GM19452 (cell line): Measurements from ENCODE around the gene CATSPERE.
"Not testable (repeated sequence)": the region's sequence is repeated elsewhere in the genome, so short reads cannot be mapped to it uniquely, and the experiment has no call there.

Source experiments
- ATAC-seq: cut with Tn5 transposase; IDR thresholded peaks from one replicate; pipeline ENCODE4 v1.9.1; 2021; ENCODE audit not compliant: unreplicated experiment

Gene CATSPERE

GRCh38 chr1:244448279-244449036 lies 12.6 kb upstream of the CATSPERE start:
- ATAC-seq = no peak

- no peak for ATAC-seq
Observed at GRCh38 chr1:244449936-244450508, 11.1 kb upstream of the CATSPERE start.

- ATAC-seq = peak; percentile 3
Observed at GRCh38 chr1:244450597-244451538, 10.2 kb upstream of the CATSPERE start.

- no peak for ATAC-seq
Observed at GRCh38 chr1:244451539-244451950, 9.5 kb upstream of the CATSPERE start, which contains the start of gene ADSS2. Gene ADSS2 (minus strand): TSS chr1:244451909. CDS start chr1:244451817, 92 bp downstream.

- ATAC-seq = peak; percentile 94
Observed at GRCh38 chr1:244451951-244452795, 8.9 kb upstream of the CATSPERE start.

GRCh38 chr1:244454412-244454811 lies 6.7 kb upstream of the CATSPERE start:
- ATAC-seq = no peak

- no peak for ATAC-seq
Observed at GRCh38 chr1:244456586-244456985, 4.5 kb upstream of the CATSPERE start.

GRCh38 chr1:244458781-244459180 lies 2.3 kb upstream of the CATSPERE start:
- ATAC-seq = no peak

- no peak for ATAC-seq
Observed at GRCh38 chr1:244460197-244460596, 876 bp upstream of the CATSPERE start.

- no peak for ATAC-seq
Observed at GRCh38 chr1:244466724-244467123, 5.7 kb downstream of the CATSPERE start.

GRCh38 chr1:244473059-244473605 lies 12.1 kb downstream of the CATSPERE start:
- ATAC-seq = no peak

- not testable (repeated sequence) for ATAC-seq
Observed at GRCh38 chr1:244484971-244485370, 23.9 kb downstream of the CATSPERE start.

GRCh38 chr1:244494653-244495052 lies 33.6 kb downstream of the CATSPERE start:
- ATAC-seq = no peak

- no peak for ATAC-seq
Observed at GRCh38 chr1:244496186-244496585, 35.1 kb downstream of the CATSPERE start.

- no peak for ATAC-seq
Observed at GRCh38 chr1:244497805-244498204, 36.7 kb downstream of the CATSPERE start.

- ATAC-seq = not testable (repeated sequence)
Observed at GRCh38 chr1:244499484-244499883, 38.4 kb downstream of the CATSPERE start.

GRCh38 chr1:244500515-244500914 lies 39.4 kb downstream of the CATSPERE start:
- ATAC-seq = not testable (repeated sequence)

- ATAC-seq = no peak
Observed at GRCh38 chr1:244502630-244503029, 41.6 kb downstream of the CATSPERE start.

- no peak for ATAC-seq
Observed at GRCh38 chr1:244513493-244513892, 52.4 kb downstream of the CATSPERE start.

GRCh38 chr1:244515680-244516079 lies 54.6 kb downstream of the CATSPERE start:
- no peak for ATAC-seq
